Uterus (tissue), 2 donors: ENCODE data around the gene MSI1.

Experiments used
- CTCF ChIP-seq, 4 experiments: fragments of 200-600 bp in 2 of 4; fragments of 450-650 bp in 2 of 4; sonication (generic) in 2 of 4; IDR thresholded peaks; one replicate each; pipeline ENCODE4 v1.5.1; 2016 to 2019; ENCODE audit warnings: antibody characterized with exemption in 4 of 4, mild to moderate bottlenecking in 2 of 4, moderate library complexity in 1 of 4
- POLR2A ChIP-seq, 2 donors: fragments of 450-650 bp; IDR thresholded peaks; one replicate each; pipeline ENCODE4 v1.6.1; 2016; ENCODE audit warnings: antibody characterized with exemption in 2 of 2, mild to moderate bottlenecking in 1 of 2, moderate library complexity in 1 of 2

GRCh38 chr12:120328228-120328627, 40.7 kb downstream of the MSI1 start:
- TF ChIP-seq POLR2A (IDR thresholded peaks at IDR 0.05) (no peak), CTCF (IDR thresholded peaks at IDR 0.05) (no peak)
